Ammon's horn (tissue), 1 donor: ENCODE measurements around the gene GRIN1.

Experiments used
- DNase-seq: peaks from one replicate; pipeline ENCODE4 v3.0.0-alpha.2; 2016; ENCODE audit warnings: low spot score

Gene GRIN1

DNA sequence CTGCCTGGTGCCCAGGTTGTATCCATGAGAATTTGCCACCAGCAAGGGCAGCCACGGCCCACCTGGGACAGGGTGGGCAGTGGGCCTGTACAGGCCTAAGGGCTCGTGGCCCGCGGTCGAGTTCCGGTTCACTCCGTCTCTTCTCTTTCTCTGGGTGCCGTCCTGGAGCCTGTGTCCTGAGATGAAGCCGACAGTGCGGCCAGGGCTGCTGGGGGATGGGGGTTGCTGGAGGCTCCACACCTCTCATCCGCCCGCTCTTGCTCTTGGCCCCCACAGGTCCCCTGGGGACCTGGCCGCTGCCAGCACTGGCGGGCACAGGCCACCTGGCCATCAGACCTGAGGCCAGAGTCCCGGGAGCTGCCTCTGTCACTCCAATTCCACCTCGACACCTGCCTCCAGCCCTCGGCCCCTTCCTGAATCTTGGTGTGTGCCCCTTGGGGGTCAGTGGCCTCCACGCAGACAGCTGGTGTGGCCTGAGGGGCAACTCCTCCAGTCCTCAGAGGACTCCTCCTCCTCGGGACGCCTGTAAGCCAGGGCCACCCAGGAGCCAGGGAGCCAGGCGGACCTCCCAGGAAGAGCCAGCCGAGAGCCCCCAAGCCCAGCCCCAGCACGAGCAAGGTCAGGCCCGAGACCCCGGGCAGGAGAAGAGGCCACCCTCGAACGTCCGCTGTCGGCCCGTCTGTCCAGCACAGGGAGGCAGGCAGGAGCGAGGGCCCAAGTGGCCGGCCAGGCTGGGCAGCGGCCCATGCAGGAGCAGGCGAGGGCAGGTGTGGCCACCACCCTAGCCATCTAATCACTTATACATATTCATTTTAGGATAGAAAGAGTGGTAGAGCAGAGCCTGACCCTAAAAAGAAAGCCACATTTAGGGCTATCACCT lies 25.7 kb downstream of the GRIN1 start:
- no peak for DNase-seq

DNA sequence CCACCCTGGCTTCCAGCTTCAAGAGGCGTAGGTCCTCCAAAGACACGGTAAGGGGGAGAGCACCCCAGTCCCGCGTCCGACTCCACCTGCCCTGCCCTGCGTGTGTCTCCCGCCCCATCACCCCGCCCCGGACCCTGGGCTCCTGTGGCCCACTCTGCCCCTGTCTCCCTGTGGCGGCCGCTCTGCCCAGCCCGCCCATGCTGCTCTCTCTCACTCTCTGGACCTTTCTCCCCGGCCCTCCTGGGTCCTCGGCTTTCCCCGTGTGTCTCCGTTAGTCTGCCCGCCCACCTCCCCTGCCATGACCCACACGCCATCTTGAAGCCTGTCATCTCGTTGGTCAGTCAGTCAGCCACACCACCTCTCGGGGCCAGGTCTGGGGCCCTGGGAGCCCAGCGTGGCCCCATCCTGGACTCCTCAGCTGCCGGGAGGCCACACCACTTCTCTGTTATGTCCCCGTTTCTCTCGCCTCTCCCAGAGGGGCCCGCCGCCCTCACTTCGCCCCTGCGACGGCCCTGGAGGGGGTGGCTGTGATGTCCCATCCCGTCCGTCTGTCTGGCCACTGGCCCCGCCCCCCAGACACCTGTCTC lies 26.4 kb downstream of the GRIN1 start:
- DNase-seq, result no peak

DNA sequence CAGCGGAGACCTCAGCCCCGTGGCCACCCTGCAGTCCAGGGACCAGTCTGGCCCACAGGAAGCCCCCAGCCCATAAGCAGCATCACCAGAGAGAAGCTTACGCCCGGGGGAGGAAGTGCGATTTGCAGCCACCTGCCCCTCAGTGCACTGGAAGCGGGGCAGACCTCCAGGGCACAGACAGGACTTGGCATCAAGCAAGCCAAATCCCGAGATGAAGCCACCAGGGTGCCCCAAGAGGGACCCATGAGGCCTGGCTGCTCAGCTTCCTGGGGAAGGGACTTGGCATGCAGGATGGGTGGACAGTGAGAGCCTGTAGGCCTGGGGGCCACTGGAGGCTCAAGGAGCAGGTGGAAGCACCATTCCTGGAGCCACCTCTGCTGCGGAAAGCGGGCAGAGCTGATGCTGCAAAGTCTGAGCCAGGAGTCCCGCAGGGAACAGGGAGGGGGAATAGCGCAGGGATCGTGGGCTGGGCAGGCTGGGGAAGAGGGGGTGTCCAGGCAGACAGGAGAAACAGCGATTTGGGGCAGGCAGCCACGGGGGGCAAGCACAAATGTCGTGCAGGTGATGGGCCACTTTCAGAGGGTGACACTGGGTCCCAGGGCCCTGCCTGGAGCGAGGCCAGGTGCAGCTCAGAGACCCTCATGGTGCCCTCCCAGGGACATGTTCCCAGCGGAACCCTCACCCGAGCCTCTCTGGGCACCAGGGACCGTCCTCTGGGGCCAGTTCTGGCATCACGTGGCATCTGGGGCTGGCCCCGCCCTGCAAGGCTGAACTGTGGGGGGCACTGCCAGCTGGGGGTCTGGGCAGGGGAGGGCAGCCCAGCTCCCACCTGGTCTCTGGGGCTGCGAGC lies 27.7 kb downstream of the GRIN1 start:
- no peak for DNase-seq

DNA sequence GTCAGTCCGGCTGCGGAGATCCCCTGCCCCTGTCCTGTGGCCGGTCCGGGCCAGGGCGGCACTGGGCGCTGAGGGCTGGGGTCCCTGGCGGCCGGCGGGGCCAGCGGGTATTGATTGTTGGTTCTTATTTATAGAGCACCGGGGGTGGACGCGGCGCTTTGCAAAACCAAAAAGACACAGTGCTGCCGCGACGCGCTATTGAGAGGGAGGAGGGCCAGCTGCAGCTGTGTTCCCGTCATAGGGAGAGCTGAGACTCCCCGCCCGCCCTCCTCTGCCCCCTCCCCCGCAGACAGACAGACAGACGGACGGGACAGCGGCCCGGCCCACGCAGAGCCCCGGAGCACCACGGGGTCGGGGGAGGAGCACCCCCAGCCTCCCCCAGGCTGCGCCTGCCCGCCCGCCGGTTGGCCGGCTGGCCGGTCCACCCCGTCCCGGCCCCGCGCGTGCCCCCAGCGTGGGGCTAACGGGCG lies 28.4 kb downstream of the GRIN1 start:
- no peak for DNase-seq

DNA sequence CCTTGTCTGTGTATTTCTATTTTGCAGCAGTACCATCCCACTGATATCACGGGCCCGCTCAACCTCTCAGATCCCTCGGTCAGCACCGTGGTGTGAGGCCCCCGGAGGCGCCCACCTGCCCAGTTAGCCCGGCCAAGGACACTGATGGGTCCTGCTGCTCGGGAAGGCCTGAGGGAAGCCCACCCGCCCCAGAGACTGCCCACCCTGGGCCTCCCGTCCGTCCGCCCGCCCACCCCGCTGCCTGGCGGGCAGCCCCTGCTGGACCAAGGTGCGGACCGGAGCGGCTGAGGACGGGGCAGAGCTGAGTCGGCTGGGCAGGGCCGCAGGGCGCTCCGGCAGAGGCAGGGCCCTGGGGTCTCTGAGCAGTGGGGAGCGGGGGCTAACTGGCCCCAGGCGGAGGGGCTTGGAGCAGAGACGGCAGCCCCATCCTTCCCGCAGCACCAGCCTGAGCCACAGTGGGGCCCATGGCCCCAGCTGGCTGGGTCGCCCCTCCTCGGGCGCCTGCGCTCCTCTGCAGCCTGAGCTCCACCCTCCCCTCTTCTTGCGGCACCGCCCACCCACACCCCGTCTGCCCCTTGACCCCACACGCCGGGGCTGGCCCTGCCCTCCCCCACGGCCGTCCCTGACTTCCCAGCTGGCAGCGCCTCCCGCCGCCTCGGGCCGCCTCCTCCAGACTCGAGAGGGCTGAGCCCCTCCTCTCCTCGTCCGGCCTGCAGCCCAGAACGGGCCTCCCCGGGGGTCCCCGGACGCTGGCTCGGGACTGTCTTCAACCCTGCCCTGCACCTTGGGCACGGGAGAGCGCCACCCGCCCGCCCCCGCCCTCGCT lies 29.0 kb downstream of the GRIN1 start:
- no peak for DNase-seq

DNA sequence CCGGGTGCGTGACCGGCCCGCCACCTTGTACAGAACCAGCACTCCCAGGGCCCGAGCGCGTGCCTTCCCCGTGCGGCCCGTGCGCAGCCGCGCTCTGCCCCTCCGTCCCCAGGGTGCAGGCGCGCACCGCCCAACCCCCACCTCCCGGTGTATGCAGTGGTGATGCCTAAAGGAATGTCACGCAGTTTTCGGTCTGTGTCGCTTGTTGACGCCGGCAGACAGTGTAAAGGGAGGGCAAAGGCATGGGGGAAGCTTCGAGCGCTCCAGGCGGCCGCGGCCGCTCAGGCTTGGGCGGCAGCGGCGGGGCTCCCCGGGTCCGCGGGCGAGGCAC lies 29.6 kb downstream of the GRIN1 start:
- no peak for DNase-seq

DNA sequence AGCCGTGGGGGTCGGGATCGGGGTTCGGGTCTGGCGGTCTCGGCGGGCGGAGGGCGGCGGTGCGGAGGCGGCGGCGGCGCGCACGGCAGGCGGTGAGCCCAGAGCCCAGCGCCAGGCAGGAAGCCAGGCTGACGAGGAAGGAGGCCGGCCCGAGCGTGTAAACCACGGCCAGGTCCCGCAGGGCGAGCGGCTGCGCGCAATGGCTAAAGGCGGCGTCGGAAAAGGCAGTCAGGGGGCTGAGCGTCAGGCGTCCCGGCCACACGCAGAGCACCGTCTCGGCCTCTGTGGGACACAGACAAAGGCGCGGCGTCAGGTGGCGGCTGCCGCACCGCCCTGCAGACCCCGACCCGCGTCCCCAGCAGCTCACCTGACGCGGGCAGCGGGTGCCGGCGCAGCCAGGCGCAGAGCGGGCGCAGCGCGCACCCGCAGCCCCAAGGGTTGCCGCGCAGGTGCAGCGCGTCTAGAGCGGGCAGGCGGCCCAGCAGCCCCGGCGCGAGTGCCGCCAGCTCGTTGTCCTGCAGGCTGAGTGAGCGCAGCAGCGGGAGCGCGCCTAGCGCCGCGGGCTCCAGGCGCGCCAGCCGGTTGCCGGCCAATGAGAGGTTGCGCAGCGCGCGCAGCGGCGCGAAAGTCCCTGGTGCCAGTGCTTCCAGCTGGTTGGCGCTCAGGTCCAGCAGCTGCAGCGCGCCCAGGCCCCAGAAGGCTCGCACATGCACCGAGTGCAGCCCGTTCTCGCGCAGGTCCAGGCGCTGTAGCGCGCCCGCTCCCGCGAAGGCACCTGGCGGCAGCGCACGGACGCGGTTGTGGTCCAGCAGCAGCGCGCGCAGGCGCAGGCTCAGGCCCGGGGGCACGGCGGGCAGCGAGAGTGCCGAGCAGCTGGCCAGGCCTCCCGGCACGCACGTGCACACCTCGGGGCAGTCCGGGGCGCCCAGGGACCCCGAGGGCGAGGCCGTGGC lies 30.2 kb downstream of the GRIN1 start:
- DNase-seq, result no peak

DNA sequence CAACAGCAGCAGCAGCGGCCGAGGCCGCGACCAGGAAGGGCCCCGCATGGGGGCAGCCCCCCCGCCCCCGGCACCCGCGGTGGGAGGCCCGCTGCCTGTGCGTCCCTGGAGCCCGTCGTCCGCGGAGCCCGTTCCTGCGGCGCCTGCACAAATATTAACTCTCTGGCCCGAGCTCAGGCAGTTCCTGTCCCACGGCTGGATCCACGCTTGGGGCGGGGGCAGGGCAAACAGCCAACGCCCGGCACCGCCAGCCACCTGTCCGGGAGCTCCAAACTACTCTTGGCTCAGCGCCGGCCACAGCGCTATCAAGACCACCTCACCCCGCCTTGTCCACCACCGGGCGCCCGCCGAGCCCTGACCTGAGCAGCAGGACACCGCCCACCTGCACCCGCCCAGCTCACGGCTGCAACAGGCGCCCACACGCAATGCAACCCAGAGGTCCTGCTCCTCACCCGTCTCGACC lies 31.0 kb downstream of the GRIN1 start, which contains the start of gene LRRC26:
LRRC26 (minus strand) TSS at position 156 of the 463 bp plus-strand sequence; CDS start at position 48, 108 bp downstream.
- no peak for DNase-seq

DNA sequence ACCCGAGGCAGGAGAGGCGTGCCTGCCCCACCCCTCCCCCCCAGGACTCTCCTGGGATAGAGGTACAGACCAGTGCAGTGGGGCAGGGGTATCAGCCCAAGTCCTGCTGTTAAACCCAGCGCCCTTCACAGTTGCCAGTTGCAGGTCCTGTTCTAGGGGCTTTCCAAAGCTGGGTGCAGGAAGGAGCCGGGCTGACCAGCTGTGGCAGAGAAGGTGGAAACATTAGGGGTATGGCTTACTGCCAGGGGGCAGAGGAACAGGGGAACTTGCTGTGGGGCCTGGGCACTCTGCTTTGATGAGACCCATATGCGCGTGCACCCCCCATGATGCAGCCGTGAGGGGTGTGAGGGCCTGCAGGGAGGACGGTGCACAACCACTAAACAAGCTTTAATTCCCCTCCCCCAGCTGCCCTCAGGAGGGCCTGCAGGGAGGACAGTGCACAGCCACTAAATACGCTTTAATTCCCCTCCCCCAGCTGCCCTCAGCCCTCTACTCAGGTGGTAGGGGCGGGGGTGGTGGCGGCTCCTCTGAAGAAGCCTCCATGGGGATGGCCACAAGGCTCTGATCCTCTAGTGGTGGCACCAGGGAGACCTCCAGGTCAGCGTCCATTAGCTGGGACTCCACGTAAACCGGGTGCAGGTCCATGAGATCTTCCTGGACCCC lies 31.7 kb downstream of the GRIN1 start:
- no peak for DNase-seq

DNA sequence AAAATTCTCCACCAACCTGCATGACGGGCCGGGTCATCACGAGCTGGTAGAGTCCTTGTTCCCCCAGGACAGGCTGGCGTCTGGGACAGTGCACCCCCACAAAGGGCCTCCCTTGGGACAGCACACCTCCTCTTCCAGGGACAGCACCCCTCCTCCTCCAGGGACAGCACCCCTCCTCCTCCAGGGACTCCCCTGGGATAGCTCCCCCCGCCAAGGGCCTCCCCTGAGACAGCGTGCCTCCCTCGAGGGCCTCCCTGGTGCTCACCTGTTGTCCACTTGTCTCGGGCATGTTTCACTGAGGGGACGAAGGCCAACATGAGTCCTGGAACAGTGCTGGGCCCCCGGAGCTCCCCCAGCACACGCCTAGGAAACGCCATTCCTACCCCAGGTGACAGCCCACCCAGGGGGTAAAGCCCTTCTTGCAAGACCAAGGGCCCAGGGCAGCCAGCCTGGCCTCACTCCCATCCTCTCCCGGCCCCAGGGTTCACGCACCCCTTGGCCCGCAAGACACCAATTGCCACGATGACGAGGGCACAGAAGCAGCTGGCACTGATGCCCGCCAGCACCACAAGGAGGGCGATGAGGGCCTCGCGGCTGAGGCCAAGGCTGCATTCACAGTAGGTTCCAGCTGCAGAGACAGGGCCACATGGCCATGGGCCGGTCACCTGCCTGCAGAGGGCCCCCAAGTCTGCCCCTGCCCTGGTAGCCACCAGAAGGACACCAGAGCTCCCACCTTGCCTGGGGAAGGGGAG lies 32.4 kb downstream of the GRIN1 start:
- DNase-seq, result no peak

DNA sequence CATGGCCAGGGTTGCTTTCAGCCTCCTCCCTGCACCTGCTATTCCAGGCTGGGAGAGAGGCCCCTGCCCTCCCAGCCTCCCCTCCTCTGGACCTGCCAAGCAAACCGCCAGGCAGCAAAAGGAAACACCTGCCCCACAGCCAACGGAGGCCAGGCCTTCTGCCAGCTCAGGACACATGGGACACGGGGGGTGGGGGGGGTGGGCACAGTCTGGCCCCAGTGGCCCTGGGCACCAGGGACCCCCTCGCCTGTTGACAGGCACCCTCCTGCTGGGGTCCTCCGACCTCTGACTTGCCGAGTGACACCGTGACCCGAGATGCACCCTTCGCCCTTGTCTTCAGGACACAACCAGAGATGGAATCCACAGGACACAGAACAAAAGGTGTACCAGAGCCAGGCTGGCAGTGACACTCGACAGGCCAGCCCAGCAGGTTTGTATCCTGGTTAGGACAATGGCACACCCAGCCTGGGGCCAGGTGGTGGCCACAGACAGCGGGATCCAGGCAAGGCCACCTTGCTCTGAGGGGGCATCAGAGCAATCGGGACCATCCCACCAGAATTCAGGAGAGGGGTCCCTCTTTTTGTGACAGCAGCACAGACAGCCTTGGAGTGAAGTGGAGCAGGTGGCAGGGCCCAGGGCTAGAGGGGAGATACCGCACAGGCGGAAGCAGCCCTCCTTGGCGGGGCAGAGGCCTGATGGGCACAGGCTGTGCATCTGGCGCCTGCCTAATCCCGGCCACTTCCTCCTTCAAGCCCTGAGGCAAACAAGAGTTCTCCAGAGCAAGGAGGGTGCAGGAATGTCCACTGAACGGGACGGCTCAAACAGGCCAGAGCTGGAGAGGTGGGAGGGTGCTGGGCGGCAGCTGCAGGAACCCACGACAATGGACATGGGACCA lies 34.2 kb downstream of the GRIN1 start:
- DNase-seq, result no peak

DNA sequence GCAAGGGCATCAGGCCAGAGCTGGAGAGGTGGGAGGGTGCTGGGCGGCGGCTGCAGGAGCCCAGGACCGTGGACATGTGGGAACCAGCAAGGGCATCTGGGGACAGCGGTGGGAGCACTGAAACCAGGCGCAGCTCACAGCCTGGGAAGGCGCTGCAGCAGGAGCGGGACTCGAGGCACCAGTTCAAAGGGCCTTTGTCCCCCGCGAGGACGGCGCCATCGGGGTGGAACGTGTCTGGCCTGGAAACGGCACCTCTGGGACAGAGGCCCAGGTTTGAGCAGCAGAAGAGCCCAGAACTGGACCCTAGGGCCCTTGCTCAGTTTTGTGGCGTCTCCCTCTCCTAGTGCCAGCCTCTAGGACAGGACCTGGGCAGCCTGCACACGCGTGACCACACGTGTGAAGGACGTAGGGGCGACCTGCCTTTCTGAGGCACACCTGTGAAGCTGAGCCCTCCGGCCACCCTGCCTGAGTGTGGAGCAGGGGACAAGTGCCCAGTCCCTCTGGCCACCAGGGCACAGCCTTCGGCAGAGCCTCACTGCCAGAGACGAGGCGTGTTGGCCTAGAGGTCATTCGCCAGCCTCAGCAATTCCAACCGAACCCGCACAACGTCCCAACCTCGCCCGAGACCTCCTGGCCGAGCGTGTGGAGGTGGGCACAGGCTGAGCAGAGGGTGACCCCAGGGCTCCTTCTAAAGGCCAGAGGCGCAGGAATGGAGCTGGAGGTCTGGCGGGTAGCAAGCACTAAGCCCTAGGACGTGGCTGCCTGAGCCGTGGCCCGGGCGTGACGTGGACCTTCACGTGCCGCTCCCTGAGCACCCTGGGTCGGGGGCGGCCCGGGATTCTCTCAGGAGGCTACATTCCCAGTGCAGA lies 35.1 kb downstream of the GRIN1 start:
- DNase-seq, result no peak

DNA sequence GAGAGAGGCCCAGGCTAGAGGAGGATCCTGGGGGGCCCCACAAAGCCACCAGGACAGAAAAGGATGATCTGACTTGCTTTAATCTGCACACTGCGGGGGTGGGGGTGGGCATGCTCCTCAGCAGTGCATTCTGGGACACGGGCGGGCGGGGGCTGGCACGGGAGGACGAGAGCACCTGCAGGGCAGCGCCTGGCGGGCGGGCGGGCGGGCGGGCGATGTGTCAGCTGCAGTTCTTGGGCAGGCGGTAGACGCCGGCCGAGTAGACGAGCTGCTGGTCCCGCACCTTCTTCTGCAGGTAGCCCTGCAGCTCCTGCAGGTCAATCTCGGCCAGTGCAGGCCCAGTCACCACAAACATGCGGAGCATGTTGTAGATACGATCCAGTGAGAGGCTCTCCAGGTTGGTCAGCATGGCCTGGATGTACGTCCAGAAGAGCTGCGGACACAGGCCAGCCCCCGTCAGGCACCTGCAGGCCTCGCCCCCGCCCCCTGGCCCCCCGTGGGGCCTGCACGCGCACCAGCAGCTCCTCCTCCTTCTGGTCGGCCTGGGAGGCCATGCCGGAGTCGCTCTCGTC lies 35.9 kb downstream of the GRIN1 start:
- no peak for DNase-seq

DNA sequence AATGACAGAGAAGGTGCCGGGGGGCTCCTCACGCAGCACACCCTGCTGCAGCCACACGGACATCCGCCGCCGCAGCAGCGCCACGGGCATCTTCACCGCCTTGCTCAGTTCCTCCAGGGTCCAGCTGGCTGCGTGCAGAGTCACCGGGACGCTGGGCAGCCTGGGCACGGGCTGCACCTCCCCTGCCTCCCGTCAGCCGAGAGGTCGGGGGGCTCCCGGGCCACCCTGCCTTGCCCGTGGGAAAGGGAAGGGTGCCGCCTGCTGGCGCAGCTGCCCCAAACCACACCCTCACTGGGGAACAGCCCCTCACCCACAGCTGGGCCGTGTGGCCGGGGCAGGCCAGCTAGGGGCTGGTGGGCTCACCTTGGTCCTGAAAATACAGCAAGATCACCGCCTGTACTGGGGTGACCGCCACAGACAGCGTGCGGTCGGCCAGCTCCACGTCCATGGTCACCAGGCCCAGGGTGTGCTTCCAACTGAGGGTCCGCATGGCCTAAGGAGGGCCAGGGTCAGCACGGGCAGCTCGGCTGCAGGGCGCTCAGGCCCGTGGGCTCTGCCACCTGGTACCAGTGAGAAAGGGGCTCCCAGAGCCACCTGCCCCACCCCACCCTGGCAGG lies 36.5 kb downstream of the GRIN1 start:
- no peak for DNase-seq

DNA sequence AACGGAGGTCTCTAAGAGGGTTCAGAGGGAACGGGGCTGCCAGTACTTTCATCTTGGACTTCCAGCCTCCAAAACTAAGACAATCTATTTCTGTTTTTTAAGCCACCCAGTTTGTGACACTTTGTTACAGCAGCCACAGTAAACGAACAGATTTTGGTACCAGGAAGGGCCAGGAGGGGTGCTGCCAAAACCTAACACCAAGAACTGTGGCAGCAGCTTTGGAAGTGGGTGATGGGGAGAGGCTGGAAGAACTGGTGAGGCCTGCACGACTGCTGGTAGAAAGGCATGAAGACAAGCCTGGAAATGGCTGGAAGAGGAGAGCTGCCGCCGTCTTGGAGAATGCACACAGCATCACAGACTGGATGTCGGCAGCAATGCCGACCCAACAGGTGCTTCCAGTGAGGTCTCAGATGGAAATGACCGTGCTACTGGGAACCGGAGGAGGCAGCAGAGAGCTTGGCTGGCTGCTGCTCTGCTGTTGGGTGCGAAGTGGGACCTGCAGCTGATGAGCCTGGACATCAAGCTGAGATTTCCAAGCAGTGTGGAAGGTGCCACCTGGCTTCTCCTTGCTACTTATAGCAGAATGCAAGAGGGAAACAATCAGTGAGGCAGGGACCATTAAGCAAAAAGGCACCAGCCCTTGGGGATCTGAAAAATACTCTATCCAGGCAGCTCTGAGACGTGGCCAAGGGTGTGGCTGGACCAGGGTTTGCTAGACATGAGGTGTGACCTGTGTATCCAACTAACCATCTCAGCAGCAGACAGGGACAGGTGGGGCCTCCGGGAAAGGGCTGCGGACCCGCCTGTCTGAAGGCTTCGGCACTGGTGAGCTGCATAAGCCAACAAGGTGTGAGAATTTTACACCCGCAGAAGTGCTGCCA lies 37.6 kb downstream of the GRIN1 start:
- DNase-seq, result no peak
